ENCODE data around the gene DPH2. TPM values are rescaled to one million over a fixed set of nuclear protein-coding genes. Genes with fewer than 3 reads are reported as not detected.

DPH2 gene
- total RNA-seq, 1 donor from 2014 or later = 15.2 TPM

- H3K4me3 ChIP-seq = no peak overlapping the region
- H3K36me3 ChIP-seq = peaks cover 0 to 8% of the 10 kb centered on the region in 2 donors
- intact Hi-C loops (cut with DNase I) = no loop called here
- H3K27me3 ChIP-seq = no peaks in the 10 kb centered on the region
- TF ChIP-seq POLR2AphosphoS5 (IDR thresholded peaks at IDR 0.05; ENCODE audit: insufficient read depth in 1 of 2, low read depth in 1 of 2) (no peak), POLR2A (IDR thresholded peaks at IDR 0.05) (no peak)
- H3K27ac ChIP-seq = no peak overlapping the region
- no peaks in the 10 kb centered on the region for H3K9me3 ChIP-seq
- peaks cover 28% of the 10 kb centered on the region for H3K4me1 ChIP-seq
- no peak for DNase-seq (ENCODE audit: extremely low spot score in 2 of 2)
Measured at GRCh38 chr1:43983253-43983899, 13.6 kb downstream of the DPH2 start.

- intact Hi-C loops (cut with DNase I) = no loop called here
- H3K27ac ChIP-seq = no peak overlapping the region
- H3K36me3 ChIP-seq = peaks cover 0 to 8% of the 10 kb centered on the region in 2 donors
- no peak for DNase-seq (ENCODE audit: extremely low spot score in 2 of 2)
- H3K4me1 ChIP-seq = peaks cover 19% of the 10 kb centered on the region
- no peak overlapping the region for H3K4me3 ChIP-seq
- H3K9me3 ChIP-seq = no peaks in the 10 kb centered on the region
- TF ChIP-seq POLR2AphosphoS5 (IDR thresholded peaks at IDR 0.05; ENCODE audit: insufficient read depth in 1 of 2, low read depth in 1 of 2) = no peak
- TF ChIP-seq POLR2A (IDR thresholded peaks at IDR 0.05) = no peak
- TF ChIP-seq CTCF (IDR thresholded peaks at IDR 0.05) = no peak
- H3K27me3 ChIP-seq = no peaks in the 10 kb centered on the region
Measured at GRCh38 chr1:43984855-43985254, 15.0 kb downstream of the DPH2 start.

GRCh38 chr1:43985984-43986595 is 16.3 kb downstream of the DPH2 start:
- Histone ChIP-seq H3K4me3 (no peak overlapping the region), H3K36me3 (peaks cover 0 to 8% of the 10 kb centered on the region in 2 donors), H3K27me3 (no peaks in the 10 kb centered on the region), H3K4me1 (peaks cover 14% of the 10 kb centered on the region), H3K27ac (no peak overlapping the region), H3K9me3 (no peaks in the 10 kb centered on the region)
- intact Hi-C loops (cut with DNase I) = no loop called here
- no peak for TF ChIP-seq CTCF (IDR thresholded peaks at IDR 0.05)
- TF ChIP-seq POLR2AphosphoS5 (IDR thresholded peaks at IDR 0.05; ENCODE audit: insufficient read depth in 1 of 2, low read depth in 1 of 2) = no peak
- TF ChIP-seq POLR2A (IDR thresholded peaks at IDR 0.05) = no peak
- no peak for DNase-seq (ENCODE audit: extremely low spot score in 2 of 2)

GRCh38 chr1:43986712-43987111 is 16.9 kb downstream of the DPH2 start:
- no peak overlapping the region for H3K27ac ChIP-seq
- peaks cover 11% of the 10 kb centered on the region for H3K4me1 ChIP-seq
- H3K4me3 ChIP-seq = no peak overlapping the region
- no peak for TF ChIP-seq CTCF (IDR thresholded peaks at IDR 0.05)
- no peak for TF ChIP-seq POLR2A (IDR thresholded peaks at IDR 0.05)
- TF ChIP-seq POLR2AphosphoS5 (IDR thresholded peaks at IDR 0.05; ENCODE audit: insufficient read depth in 1 of 2, low read depth in 1 of 2) = no peak
- no peaks in the 10 kb centered on the region for H3K27me3 ChIP-seq
- intact Hi-C loops (cut with DNase I) = no loop called here
- H3K36me3 ChIP-seq = peaks cover 0 to 8% of the 10 kb centered on the region in 2 donors
- DNase-seq (ENCODE audit: extremely low spot score in 2 of 2) = no peak
- H3K9me3 ChIP-seq = no peaks in the 10 kb centered on the region

- H3K36me3 ChIP-seq = peaks cover 0 to 8% of the 10 kb centered on the region in 2 donors
- intact Hi-C loops (cut with DNase I) = no loop called here
- H3K27me3 ChIP-seq = no peaks in the 10 kb centered on the region
- TF ChIP-seq POLR2A (IDR thresholded peaks at IDR 0.05) = no peak
- TF ChIP-seq CTCF (IDR thresholded peaks at IDR 0.05) = no peak
- no peak for TF ChIP-seq POLR2AphosphoS5 (IDR thresholded peaks at IDR 0.05; ENCODE audit: insufficient read depth in 1 of 2, low read depth in 1 of 2)
- DNase-seq (ENCODE audit: extremely low spot score in 2 of 2) = no peak
- H3K4me3 ChIP-seq = no peak overlapping the region
- no peaks in the 10 kb centered on the region for H3K9me3 ChIP-seq
- no peak overlapping the region for H3K27ac ChIP-seq
- H3K4me1 ChIP-seq = peaks cover 17% of the 10 kb centered on the region
Measured at GRCh38 chr1:43987159-43987902, 17.5 kb downstream of the DPH2 start.
